Epithelial cell of proximal tubule (primary cell): ENCODE measurements around the gene CNTN5. TPM values are rescaled to one million over a fixed set of nuclear protein-coding genes. Genes with fewer than 3 reads are reported as not detected.

Experiments used
- DNase-seq: peaks from one replicate; pipeline ENCODE4 v3.0.0-alpha.2; 2011; ENCODE audit warnings: low read depth
- H3K4me3 ChIP-seq: 2 replicates; pipeline ENCODE4 v1.5.1; 2011; ENCODE audit warnings: low read depth, mild to moderate bottlenecking, low read length
- total RNA-seq: library from RNA; depleted of rRNA; stranded (reverse); fragments of >200 nt; gene quantifications from 2 replicates; pipeline ENCODE4 v1.2.3, GENCODE V29; 2015
- TF ChIP-seq, protein P1 (sequence below): conservative IDR thresholded peaks from 2 replicates; pipeline ENCODE4 v1.5.1; 2012; ENCODE audit warnings: low read depth, mild to moderate bottlenecking, low read length

The CNTN5 gene
- total RNA-seq, 1 donor from 2014 or later: not detected

DNA sequence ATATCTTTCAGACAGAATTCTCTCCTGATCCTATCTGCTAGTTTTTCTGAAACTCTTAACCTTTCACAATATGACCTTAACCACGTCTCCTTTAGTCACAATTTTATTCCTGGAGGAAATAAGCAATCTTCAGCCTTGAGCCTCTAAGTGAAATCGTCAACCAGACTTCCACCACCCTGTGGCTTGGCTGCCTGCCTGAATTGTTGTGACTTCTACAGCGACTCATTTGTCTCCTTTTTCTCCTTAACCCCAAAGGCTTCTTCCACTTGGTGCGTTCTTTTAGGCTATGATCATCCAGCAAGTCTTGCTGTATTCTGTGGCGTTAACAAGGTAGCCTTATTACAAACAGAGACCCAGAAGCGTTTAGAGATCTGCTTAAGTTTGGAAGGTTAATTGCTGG lies 1131.2 kb downstream of the CNTN5 start:
- DNase-seq: no peak
- no peak overlapping the region for H3K4me3 ChIP-seq
- TF ChIP-seq, protein P1, sequence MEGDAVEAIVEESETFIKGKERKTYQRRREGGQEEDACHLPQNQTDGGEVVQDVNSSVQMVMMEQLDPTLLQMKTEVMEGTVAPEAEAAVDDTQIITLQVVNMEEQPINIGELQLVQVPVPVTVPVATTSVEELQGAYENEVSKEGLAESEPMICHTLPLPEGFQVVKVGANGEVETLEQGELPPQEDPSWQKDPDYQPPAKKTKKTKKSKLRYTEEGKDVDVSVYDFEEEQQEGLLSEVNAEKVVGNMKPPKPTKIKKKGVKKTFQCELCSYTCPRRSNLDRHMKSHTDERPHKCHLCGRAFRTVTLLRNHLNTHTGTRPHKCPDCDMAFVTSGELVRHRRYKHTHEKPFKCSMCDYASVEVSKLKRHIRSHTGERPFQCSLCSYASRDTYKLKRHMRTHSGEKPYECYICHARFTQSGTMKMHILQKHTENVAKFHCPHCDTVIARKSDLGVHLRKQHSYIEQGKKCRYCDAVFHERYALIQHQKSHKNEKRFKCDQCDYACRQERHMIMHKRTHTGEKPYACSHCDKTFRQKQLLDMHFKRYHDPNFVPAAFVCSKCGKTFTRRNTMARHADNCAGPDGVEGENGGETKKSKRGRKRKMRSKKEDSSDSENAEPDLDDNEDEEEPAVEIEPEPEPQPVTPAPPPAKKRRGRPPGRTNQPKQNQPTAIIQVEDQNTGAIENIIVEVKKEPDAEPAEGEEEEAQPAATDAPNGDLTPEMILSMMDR: no peak

DNA sequence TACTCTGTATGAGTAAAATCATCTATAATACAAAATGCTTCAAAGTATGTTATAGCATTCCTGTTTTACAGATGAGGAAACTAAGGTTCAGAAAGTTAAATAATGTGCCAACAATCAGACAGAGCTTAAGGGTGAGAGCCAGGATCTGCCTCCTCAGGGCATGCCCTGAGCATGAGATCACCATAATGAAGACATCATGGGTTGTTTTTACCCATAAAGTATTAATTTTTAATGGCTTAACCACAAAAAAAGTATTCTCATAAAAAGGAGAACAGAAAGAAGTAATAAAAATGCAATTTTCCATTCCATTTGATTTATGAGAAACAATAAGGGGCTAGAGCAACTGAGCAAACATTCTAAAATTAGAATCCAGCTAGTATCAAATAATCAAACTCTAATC lies 1132.0 kb downstream of the CNTN5 start:
- TF ChIP-seq, protein P1: no peak
- H3K4me3 ChIP-seq: no peak overlapping the region
- no peak for DNase-seq

DNA sequence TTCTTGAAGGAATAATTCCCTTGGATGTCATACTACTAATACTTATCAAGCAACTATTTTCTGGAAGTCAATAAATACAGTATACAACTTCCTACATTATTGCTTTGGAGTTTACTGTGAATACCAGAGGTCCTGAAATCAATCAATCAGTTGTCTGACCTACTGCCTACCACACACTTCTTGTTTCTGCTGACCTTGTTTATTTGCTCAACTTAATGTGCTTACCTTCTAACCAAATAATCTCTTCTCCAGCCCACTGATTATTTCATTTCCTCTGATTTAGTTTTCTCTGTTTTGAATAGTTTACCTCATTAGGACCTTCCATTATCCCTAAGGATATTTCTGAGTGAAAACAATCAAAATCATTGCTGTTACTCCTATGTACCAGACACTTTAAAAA lies 1142.7 kb downstream of the CNTN5 start:
- TF ChIP-seq, protein P1: no peak
- H3K4me3 ChIP-seq: no peak overlapping the region
- no peak for DNase-seq

DNA sequence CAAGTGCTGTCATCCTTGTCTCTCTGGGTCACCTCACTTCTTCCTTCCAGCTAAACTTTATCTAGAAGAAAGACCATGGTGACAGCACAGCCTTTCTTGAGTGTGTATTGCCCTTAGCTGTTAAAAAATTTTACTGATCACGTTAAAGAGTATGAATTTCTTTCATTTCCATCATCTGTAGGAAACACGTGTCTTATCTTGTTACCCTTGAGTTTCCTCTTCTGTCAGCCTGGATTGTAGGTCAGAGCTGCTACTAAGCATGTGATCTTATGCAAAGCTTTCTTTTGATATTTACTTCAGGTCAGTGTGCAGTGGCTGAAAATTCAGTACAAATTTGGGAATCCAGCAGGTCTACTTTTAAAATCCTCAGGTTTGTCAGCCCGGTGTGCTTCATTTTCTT lies 1154.1 kb downstream of the CNTN5 start:
- no peak for DNase-seq
- no peak overlapping the region for H3K4me3 ChIP-seq
- TF ChIP-seq, protein P1: no peak

DNA sequence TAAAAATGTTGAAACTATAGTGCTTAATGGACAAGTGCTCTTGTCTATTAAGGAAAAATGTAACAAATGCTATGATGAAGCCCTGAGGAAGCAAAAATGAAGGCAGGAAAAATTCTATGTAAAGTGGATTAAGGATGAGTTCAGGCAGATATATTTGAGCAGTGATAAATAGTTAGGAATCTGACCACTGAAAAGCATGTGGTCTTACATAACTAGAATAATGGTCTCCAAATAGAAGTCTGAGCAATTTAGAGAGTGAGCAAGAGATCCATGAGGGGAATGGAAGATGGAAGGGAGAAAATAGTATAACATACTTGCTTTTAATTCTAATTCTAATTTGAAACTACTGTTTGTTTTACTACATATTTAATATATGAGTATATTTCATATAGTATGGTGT lies 1155.7 kb downstream of the CNTN5 start:
- no peak for DNase-seq
- TF ChIP-seq, protein P1: no peak
- H3K4me3 ChIP-seq: no peak overlapping the region

DNA sequence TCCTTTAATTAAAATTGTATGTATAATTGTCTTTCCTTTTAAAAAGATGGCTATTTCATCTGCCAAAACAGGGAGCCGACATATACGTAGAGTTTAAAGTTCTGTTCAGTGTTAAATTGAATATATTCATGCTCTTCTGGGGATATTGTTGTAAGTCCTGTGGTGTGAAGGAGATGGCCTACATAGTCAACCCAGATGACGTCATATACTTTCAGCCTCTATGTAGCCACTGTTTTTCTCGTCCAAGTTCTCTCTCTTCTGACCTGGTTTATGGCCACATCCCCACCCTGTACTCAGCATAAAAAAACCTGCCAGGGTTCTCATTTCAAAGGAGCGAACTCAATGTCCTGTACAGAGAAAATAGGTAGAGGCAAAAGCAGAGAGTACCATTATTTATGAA lies 1156.9 kb downstream of the CNTN5 start:
- TF ChIP-seq, protein P1: no peak
- DNase-seq: no peak
- no peak overlapping the region for H3K4me3 ChIP-seq

DNA sequence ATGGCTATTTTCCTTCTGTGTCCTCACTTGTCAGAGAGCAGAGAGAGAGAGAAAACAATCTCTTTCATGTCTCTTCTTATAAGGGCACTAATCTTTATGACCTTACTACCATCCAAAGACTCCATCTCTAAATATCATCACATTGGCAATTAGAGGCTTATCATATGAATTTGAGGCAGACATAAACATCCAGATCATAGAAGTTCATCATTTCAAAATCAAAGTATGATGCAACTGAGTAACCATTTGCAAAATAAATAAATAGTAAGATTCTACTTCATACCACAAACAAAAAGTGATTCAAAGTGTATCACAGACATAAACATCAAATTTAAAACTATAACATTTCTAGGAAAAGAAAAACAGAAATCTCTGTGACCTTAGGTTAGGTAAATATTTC lies 1161.6 kb downstream of the CNTN5 start:
- DNase-seq: no peak
- no peak overlapping the region for H3K4me3 ChIP-seq
- TF ChIP-seq, protein P1: no peak
